ENCODE data around the gene ELMOD2.

DNA sequence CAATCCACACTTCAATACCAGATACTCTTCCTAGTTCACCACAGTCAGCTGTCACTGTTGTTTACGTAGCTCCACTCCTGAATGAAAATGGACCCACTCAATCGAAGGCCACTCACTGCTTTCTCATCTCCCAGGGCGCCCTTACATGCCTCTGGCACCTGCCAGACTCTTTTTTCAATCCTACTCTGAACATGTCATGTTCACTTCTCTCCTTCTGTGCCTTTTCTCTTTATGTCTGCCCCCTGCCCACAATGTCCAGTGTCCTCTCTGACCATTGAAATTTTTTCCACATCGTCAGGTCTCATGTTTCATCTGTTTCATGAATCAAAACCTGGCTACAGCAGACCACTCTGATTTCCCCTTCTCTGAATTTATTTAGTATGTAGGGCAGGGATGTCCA is 24.6 kb upstream of the ELMOD2 start:
- TF ChIP-seq, protein P1, sequence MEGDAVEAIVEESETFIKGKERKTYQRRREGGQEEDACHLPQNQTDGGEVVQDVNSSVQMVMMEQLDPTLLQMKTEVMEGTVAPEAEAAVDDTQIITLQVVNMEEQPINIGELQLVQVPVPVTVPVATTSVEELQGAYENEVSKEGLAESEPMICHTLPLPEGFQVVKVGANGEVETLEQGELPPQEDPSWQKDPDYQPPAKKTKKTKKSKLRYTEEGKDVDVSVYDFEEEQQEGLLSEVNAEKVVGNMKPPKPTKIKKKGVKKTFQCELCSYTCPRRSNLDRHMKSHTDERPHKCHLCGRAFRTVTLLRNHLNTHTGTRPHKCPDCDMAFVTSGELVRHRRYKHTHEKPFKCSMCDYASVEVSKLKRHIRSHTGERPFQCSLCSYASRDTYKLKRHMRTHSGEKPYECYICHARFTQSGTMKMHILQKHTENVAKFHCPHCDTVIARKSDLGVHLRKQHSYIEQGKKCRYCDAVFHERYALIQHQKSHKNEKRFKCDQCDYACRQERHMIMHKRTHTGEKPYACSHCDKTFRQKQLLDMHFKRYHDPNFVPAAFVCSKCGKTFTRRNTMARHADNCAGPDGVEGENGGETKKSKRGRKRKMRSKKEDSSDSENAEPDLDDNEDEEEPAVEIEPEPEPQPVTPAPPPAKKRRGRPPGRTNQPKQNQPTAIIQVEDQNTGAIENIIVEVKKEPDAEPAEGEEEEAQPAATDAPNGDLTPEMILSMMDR (IDR thresholded peaks at IDR 0.05), result no peak
- no peak for TF ChIP-seq POLR2A (IDR thresholded peaks at IDR 0.05)
